Endothelial cell of umbilical vein (primary cell): Measurements from ENCODE around the gene PCSK9. TPM values are rescaled to one million over a fixed set of nuclear protein-coding genes. Genes with fewer than 3 reads are reported as not detected.

ENCODE experiments used
- BruUV-seq: library from RNA; stranded (reverse); fragments of 400-500 nt; replicated peaks from 2 replicates; lab custom pipeline; 2021; lab: Mats Ljungman, UMichigan
- CTCF ChIA-PET: fragments of 300-600, 350-600 bp; sonication (Branson Sonifier 250); formaldehyde crosslinking; loops from one replicate; lab custom pipeline; 2021; ENCODE audit warnings: antibody characterized with exemption, inconsistent platforms; lab: Charles Lee
- POLR2A ChIA-PET: fragments of 300-600, 350-600 bp; sonication (Branson Sonifier 250); formaldehyde crosslinking; loops from one replicate; lab custom pipeline; 2021; ENCODE audit warnings: antibody characterized with exemption, inconsistent platforms; lab: Charles Lee
- DNase-seq: peaks from one replicate; pipeline ENCODE4 v3.0.0-alpha.2; 2011; ENCODE audit warnings: low read depth, low spot score
- FAIRE-seq: peaks from 2 replicates; lab custom pipeline; 2011; peaks lifted over from hg19 to GRCh38; lab: Jason Lieb, UNC
- H2AFZ ChIP-seq: 2 replicates; pipeline ENCODE4 v1.6.0; 2012; ENCODE audit warnings: low read depth, low read length, control low read depth, inconsistent platforms
- H3K27ac ChIP-seq: 2 replicates; pipeline ENCODE4 v1.5.1; 2011; ENCODE audit warnings: low read depth, mild to moderate bottlenecking, control low read depth, low read length, moderate library complexity; ENCODE audit not compliant: insufficient read depth
- H3K27me3 ChIP-seq, 2 experiments: 2 replicates each; pipeline versions ENCODE4 v1.6.0 to v1.6.1; 2011; ENCODE audit warnings: low read length in 2 of 2, mixed read lengths in 1 of 2; ENCODE audit not compliant: control insufficient read depth in 2 of 2, insufficient read depth in 2 of 2
- H3K36me3 ChIP-seq, 2 experiments: 2 replicates in 1 of 2; 3 replicates in 1 of 2; pipeline ENCODE4 v1.5.1; 2011; ENCODE audit warnings: low read length in 2 of 2, mild to moderate bottlenecking in 1 of 2, moderate library complexity in 1 of 2; ENCODE audit not compliant: control insufficient read depth in 2 of 2, insufficient read depth in 2 of 2; ENCODE audit errors: extremely low read depth in 1 of 2
- H3K4me1 ChIP-seq: 3 replicates; pipeline ENCODE4 v1.5.1; 2011; ENCODE audit warnings: mild to moderate bottlenecking, low read length; ENCODE audit not compliant: control insufficient read depth, insufficient read depth; ENCODE audit errors: extremely low read depth
- H3K4me2 ChIP-seq: 2 replicates; pipeline ENCODE4 v1.6.1; 2011; ENCODE audit warnings: low read length, control low read depth, mixed read lengths; ENCODE audit not compliant: insufficient read depth
- H3K4me3 ChIP-seq, 3 experiments: fragments of 200-600 bp in 1 of 3; sonication (generic), shearing (Covaris generic) in 1 of 3; replicated peaks in 1 of 3; 2 replicates each; pipeline ENCODE4 v1.5.1; 2011 to 2016; ENCODE audit warnings: control low read depth in 3 of 3, low read length in 3 of 3, mild to moderate bottlenecking in 2 of 3, inconsistent platforms in 1 of 3, low read depth in 1 of 3, moderate library complexity in 1 of 3; ENCODE audit not compliant: insufficient read depth in 1 of 3
- H3K79me2 ChIP-seq: 2 replicates; pipeline ENCODE4 v1.6.0; 2012; ENCODE audit warnings: low read length, inconsistent platforms; ENCODE audit not compliant: control insufficient read depth, insufficient read depth
- H3K9ac ChIP-seq: replicated peaks from 2 replicates; pipeline ENCODE3; 2011; ENCODE audit warnings: low read length, control low read depth; ENCODE audit not compliant: insufficient read depth; ENCODE audit errors: extremely low read depth
- H3K9me1 ChIP-seq: replicated peaks from 3 replicates; pipeline ENCODE4 v1.6.0; 2011; ENCODE audit warnings: mild to moderate bottlenecking, low read length; ENCODE audit not compliant: control insufficient read depth, insufficient read depth; ENCODE audit errors: extremely low read depth
- H3K9me3 ChIP-seq: replicated peaks from 2 replicates; pipeline ENCODE4 v1.5.1; 2012; ENCODE audit warnings: low read length, inconsistent platforms; ENCODE audit not compliant: control insufficient read depth, insufficient read depth
- H4K20me1 ChIP-seq: replicated peaks from 2 replicates; pipeline ENCODE3; 2011; ENCODE audit warnings: mild to moderate bottlenecking, low read length; ENCODE audit not compliant: control insufficient read depth, insufficient read depth; ENCODE audit errors: extremely low read depth
- EZH2 ChIP-seq: IDR thresholded peaks from 2 replicates; pipeline ENCODE4 v1.6.1; 2012; ENCODE audit warnings: borderline replicate concordance, low read depth, mild to moderate bottlenecking, moderate library complexity, low read length, inconsistent platforms; ENCODE audit not compliant: severe bottlenecking
- FOS ChIP-seq: IDR thresholded peaks from 2 replicates; pipeline ENCODE4 v1.6.1; 2011; ENCODE audit warnings: mild to moderate bottlenecking, low read length, moderate library complexity, borderline replicate concordance; ENCODE audit not compliant: insufficient read depth
- GATA2 ChIP-seq: IDR thresholded peaks from 2 replicates; pipeline ENCODE4 v1.7.0; 2011; ENCODE audit warnings: low read depth, mild to moderate bottlenecking, moderate library complexity, mixed read lengths, low read length; ENCODE audit not compliant: insufficient read length, insufficient read depth
- JUN ChIP-seq: IDR thresholded peaks from 2 replicates; pipeline ENCODE4 v1.6.1; 2011; ENCODE audit warnings: borderline replicate concordance, low read depth; ENCODE audit not compliant: insufficient read length, insufficient read depth
- MYC ChIP-seq: IDR thresholded peaks from one replicate; pipeline ENCODE4 v1.6.1; 2011; ENCODE audit warnings: mild to moderate bottlenecking, low read depth, low read length
- POLR2A ChIP-seq: IDR thresholded peaks from 2 replicates; pipeline ENCODE4 v1.6.1; 2012; ENCODE audit warnings: low read depth, mild to moderate bottlenecking, control low read depth, low read length
- POLR2AphosphoS5 ChIP-seq: IDR thresholded peaks from 2 replicates; pipeline ENCODE4 v1.6.1; 2012; ENCODE audit warnings: low read depth, mild to moderate bottlenecking, control low read depth, low read length, moderate library complexity; ENCODE audit not compliant: insufficient read depth
- dilution Hi-C: fragments of 300-500 bp; cut with MboI; formaldehyde crosslinking; loops from one replicate; pipeline ENCODE4 v1.15.0; 2019; ENCODE audit warnings: low sequenced_read_pairs; ENCODE audit not compliant: extremely low pct_ligation_motif_present
- intact Hi-C: fragments of 100-400 bp; cut with micrococcal nuclease; formaldehyde crosslinking; loops from one replicate; pipeline ENCODE4 v1.10.0; 2022
- polyA plus RNA-seq, 4 experiments: library from polyadenylated mRNA; depleted of rRNA in 3 of 4; stranded (reverse) in 3 of 4; unstranded in 1 of 4; fragments of >200 nt; gene quantifications; 2 replicates each; pipeline versions ENCODE4 v1.2.1 to v1.2.3, GENCODE V29; 2011 to 2012; ENCODE audit warnings: missing spikeins in 1 of 4
- total RNA-seq: library from RNA; stranded (reverse); gene quantifications from 2 replicates; pipeline ENCODE4 v1.2.3, GENCODE V29; 2021
- TF ChIP-seq, protein P1 (sequence below), 2 donors: IDR thresholded peaks; 1 replicate in 1 of 2; 2 replicates in 1 of 2; pipeline ENCODE4 v1.5.1; 2011; ENCODE audit warnings: low read length in 2 of 2, mild to moderate bottlenecking in 2 of 2, moderate library complexity in 2 of 2, control low read depth in 1 of 2, inconsistent platforms in 1 of 2, low read depth in 1 of 2; ENCODE audit not compliant: insufficient read depth in 1 of 2; ENCODE audit errors: extremely low read depth in 1 of 2
- TF ChIP-seq, protein P2 (sequence below): IDR thresholded peaks from 2 replicates; pipeline ENCODE4 v1.6.1; 2011; ENCODE audit not compliant: insufficient read depth, insufficient read length

The PCSK9 gene
- total and polyA plus RNA-seq, 2 donors (not counting 3 experiments of a cell fraction or from before 2014, with no cell fraction given): 0.17 to 0.35 TPM

DNA sequence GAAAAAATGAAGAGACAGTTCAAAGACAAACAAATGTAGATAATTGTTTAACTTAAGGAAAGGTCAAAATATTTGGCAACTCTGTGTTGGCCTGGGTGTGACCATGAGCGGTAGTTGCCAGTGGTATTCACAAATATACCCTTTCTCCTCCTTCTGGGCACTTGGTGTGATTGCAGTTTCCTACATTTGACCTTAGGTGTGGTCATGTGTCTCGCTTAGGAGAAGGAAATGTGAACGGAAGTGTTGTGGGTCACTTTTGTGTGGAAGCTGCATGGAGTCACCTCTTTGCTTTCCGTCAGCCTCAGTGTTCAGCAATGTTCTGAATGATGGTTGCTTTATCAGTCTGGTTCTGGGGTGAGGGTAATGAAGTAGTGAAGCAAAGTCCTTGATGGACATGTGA is 3.4 kb upstream of the PCSK9 start:
- no peak overlapping the region for H2AFZ ChIP-seq
- FAIRE-seq (peak; percentile 31), DNase-seq (no peak)
- H3K79me2 ChIP-seq: no peaks in the 10 kb centered on the region
- no peaks in the 10 kb centered on the region for H4K20me1 ChIP-seq
- H3K4me3 ChIP-seq: no peak overlapping the region
- no peak overlapping the region for H3K4me2 ChIP-seq
- no peak overlapping the region for H3K9ac ChIP-seq
- POLR2A ChIA-PET: no interaction called here
- intact Hi-C loops: no loop called here
- no peaks in the 10 kb centered on the region for H3K9me1 ChIP-seq
- peaks cover 4% of the 10 kb centered on the region for H3K4me1 ChIP-seq
- no peak overlapping the region for H3K27ac ChIP-seq
- CTCF ChIA-PET: interaction anchor here (1.3 to 2.0 kb wide), 2 partner anchors 14 to 95 kb away, joined by 3 to 7 read pairs; no protein-coding TSS in a partner anchor
- H3K27me3 ChIP-seq: peaks cover 52 to 67% of the 10 kb centered on the region in 2 experiments
- no peaks in the 10 kb centered on the region for H3K36me3 ChIP-seq
- dilution Hi-C loops: no loop called here
- no peak for TF ChIP-seq MYC
- no peak for TF ChIP-seq POLR2AphosphoS5
- TF ChIP-seq, protein P1, sequence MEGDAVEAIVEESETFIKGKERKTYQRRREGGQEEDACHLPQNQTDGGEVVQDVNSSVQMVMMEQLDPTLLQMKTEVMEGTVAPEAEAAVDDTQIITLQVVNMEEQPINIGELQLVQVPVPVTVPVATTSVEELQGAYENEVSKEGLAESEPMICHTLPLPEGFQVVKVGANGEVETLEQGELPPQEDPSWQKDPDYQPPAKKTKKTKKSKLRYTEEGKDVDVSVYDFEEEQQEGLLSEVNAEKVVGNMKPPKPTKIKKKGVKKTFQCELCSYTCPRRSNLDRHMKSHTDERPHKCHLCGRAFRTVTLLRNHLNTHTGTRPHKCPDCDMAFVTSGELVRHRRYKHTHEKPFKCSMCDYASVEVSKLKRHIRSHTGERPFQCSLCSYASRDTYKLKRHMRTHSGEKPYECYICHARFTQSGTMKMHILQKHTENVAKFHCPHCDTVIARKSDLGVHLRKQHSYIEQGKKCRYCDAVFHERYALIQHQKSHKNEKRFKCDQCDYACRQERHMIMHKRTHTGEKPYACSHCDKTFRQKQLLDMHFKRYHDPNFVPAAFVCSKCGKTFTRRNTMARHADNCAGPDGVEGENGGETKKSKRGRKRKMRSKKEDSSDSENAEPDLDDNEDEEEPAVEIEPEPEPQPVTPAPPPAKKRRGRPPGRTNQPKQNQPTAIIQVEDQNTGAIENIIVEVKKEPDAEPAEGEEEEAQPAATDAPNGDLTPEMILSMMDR (IDR thresholded peaks at IDR 0.05; ENCODE audit: extremely low read depth in 1 of 2, insufficient read depth in 1 of 2, low read depth in 1 of 2, low read length in 2 of 2): no peak
- TF ChIP-seq EZH2: no peak
- no peak for TF ChIP-seq JUN
- TF ChIP-seq GATA2: no peak
- TF ChIP-seq FOS: no peak
- TF ChIP-seq, protein P2, sequence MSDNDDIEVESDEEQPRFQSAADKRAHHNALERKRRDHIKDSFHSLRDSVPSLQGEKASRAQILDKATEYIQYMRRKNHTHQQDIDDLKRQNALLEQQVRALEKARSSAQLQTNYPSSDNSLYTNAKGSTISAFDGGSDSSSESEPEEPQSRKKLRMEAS: no peak
- no peak for TF ChIP-seq POLR2A
- no TSS peak for BruUV-seq
- H3K9me3 ChIP-seq: no peaks in the 10 kb centered on the region
